Osteoblast (primary cell): Measurements from ENCODE around the gene ICA1L. TPM values are rescaled to one million over a fixed set of nuclear protein-coding genes. Genes with fewer than 3 reads are reported as not detected.

ENCODE experiments used
- DNase-seq: peaks from one replicate; pipeline ENCODE4 v3.0.0; 2011; ENCODE audit warnings: low spot score, mixed read lengths; ENCODE audit not compliant: insufficient read length; ENCODE audit errors: missing footprints
- H2AFZ ChIP-seq: 2 replicates; pipeline ENCODE4 v1.6.0; 2011; ENCODE audit warnings: mild to moderate bottlenecking, low read length
- H3K27ac ChIP-seq: 2 replicates; pipeline ENCODE4 v1.5.1; 2011; ENCODE audit warnings: mild to moderate bottlenecking, low read depth, low read length, moderate library complexity
- H3K27me3 ChIP-seq: 2 replicates; pipeline ENCODE4 v1.6.0; 2012; ENCODE audit warnings: mild to moderate bottlenecking, control low read depth, inconsistent platforms, low read length, moderate library complexity; ENCODE audit not compliant: insufficient read depth
- H3K36me3 ChIP-seq: 2 replicates; pipeline ENCODE4 v1.5.1; 2011; ENCODE audit warnings: mild to moderate bottlenecking, low read length, control low read depth, moderate library complexity; ENCODE audit not compliant: insufficient read depth
- H3K4me1 ChIP-seq: 2 replicates; pipeline ENCODE4 v1.5.1; 2011; ENCODE audit warnings: mild to moderate bottlenecking, low read length, control low read depth, moderate library complexity; ENCODE audit not compliant: insufficient read depth
- H3K4me2 ChIP-seq: 2 replicates; pipeline ENCODE4 v1.6.0; 2011; ENCODE audit warnings: mild to moderate bottlenecking, low read length; ENCODE audit not compliant: insufficient read depth
- H3K4me3 ChIP-seq: fragments of 200-600 bp; sonication (generic); 3 replicates; pipeline ENCODE4 v1.5.1; 2012; ENCODE audit warnings: mild to moderate bottlenecking, low read length, inconsistent platforms; ENCODE audit not compliant: insufficient read depth
- H3K79me2 ChIP-seq: 2 replicates; pipeline ENCODE4 v1.6.0; 2012; ENCODE audit warnings: mild to moderate bottlenecking, low read length, control low read depth, inconsistent platforms; ENCODE audit not compliant: insufficient read depth
- H3K9me3 ChIP-seq: 2 replicates; pipeline ENCODE4 v1.5.1; 2011; ENCODE audit warnings: low read depth, low read length, control low read depth
- H4K20me1 ChIP-seq: 2 replicates; pipeline ENCODE4 v1.6.0; 2012; ENCODE audit warnings: mild to moderate bottlenecking, low read length, control low read depth; ENCODE audit not compliant: insufficient read depth
- CTCF ChIP-seq: IDR thresholded peaks from 2 replicates; pipeline ENCODE4 v1.5.1; 2011; ENCODE audit warnings: mild to moderate bottlenecking, low read depth, low read length, moderate library complexity; ENCODE audit errors: extremely low read depth
- total RNA-seq: library from RNA; depleted of rRNA; stranded (reverse); fragments of >200 nt; gene quantifications from 2 replicates; pipeline ENCODE4 v1.2.3, GENCODE V29; 2012

The ICA1L gene
- total RNA-seq, 1 donor: 8.7 TPM

GRCh38 chr2:202743613-202744012, 128.0 kb downstream of the ICA1L start:
- H3K4me2 ChIP-seq: no peak overlapping the region
- no peaks in the 10 kb centered on the region for H3K79me2 ChIP-seq
- no peak overlapping the region for H3K27ac ChIP-seq
- H3K9me3 ChIP-seq: peaks cover 8% of the 10 kb centered on the region
- H4K20me1 ChIP-seq: no peaks in the 10 kb centered on the region
- DNase-seq: no peak
- no peak overlapping the region for H3K4me3 ChIP-seq
- H3K4me1 ChIP-seq: no peaks in the 10 kb centered on the region
- no peak overlapping the region for H2AFZ ChIP-seq
- no peak for TF ChIP-seq CTCF
- no peaks in the 10 kb centered on the region for H3K27me3 ChIP-seq
- H3K36me3 ChIP-seq: no peaks in the 10 kb centered on the region

GRCh38 chr2:202736826-202737225, 134.7 kb downstream of the ICA1L start:
- H3K4me3 ChIP-seq: no peak overlapping the region
- no peak for DNase-seq
- H3K27ac ChIP-seq: no peak overlapping the region
- TF ChIP-seq CTCF: no peak
- no peaks in the 10 kb centered on the region for H3K36me3 ChIP-seq
- H3K79me2 ChIP-seq: no peaks in the 10 kb centered on the region
- no peak overlapping the region for H2AFZ ChIP-seq
- H4K20me1 ChIP-seq: no peaks in the 10 kb centered on the region
- no peaks in the 10 kb centered on the region for H3K9me3 ChIP-seq
- H3K27me3 ChIP-seq: no peaks in the 10 kb centered on the region
- no peaks in the 10 kb centered on the region for H3K4me1 ChIP-seq
- no peak overlapping the region for H3K4me2 ChIP-seq

- Histone ChIP-seq H3K9me3 (no peaks in the 10 kb centered on the region), H3K4me3 (no peak overlapping the region), H3K4me1 (no peaks in the 10 kb centered on the region), H2AFZ (no peak overlapping the region), H3K36me3 (no peaks in the 10 kb centered on the region), H3K79me2 (no peaks in the 10 kb centered on the region), H3K27ac (no peak overlapping the region), H3K27me3 (no peaks in the 10 kb centered on the region), H4K20me1 (no peaks in the 10 kb centered on the region), H3K4me2 (no peak overlapping the region)
- DNase-seq: no peak
- TF ChIP-seq CTCF: no peak
These were observed 145.5 kb downstream of the ICA1L start for GRCh38 chr2:202726070-202726469.

GRCh38 chr2:202723746-202724145, 147.8 kb downstream of the ICA1L start:
- no peak overlapping the region for H3K4me2 ChIP-seq
- no peaks in the 10 kb centered on the region for H3K79me2 ChIP-seq
- no peaks in the 10 kb centered on the region for H3K36me3 ChIP-seq
- DNase-seq: no peak
- H2AFZ ChIP-seq: no peak overlapping the region
- H3K4me1 ChIP-seq: no peaks in the 10 kb centered on the region
- H3K27me3 ChIP-seq: no peaks in the 10 kb centered on the region
- no peak overlapping the region for H3K4me3 ChIP-seq
- H3K9me3 ChIP-seq: no peaks in the 10 kb centered on the region
- no peak for TF ChIP-seq CTCF
- no peaks in the 10 kb centered on the region for H4K20me1 ChIP-seq
- no peak overlapping the region for H3K27ac ChIP-seq

Other genes starting within 250 kb of the ICA1L start
- gene FAM117B, start 236.8 kb downstream of the ICA1L start, total RNA-seq: 2.9 and 3.2 TPM in 2 replicates
- 18.6 and 21.4 TPM in 2 replicates for gene WDR12, start 39.9 kb upstream of the ICA1L start, total RNA-seq
- gene CARF, start 40.5 kb upstream of the ICA1L start, total RNA-seq: 11.9 and 13.8 TPM in 2 replicates
- 51.0 and 51.8 TPM in 2 replicates for gene NBEAL1, start 143.1 kb upstream of the ICA1L start, total RNA-seq